Endothelial cell of umbilical vein (primary cell): ENCODE data around the gene PRKX. TPM values are rescaled to one million over a fixed set of nuclear protein-coding genes. Genes with fewer than 3 reads are reported as not detected.
"Not testable (repeated sequence)": the region's sequence is repeated elsewhere in the genome, so short reads cannot be mapped to it uniquely, and the experiment has no call there.

ENCODE experiments used
- BruUV-seq: library from RNA; stranded (reverse); fragments of 400-500 nt; replicated peaks from 2 replicates; lab custom pipeline; 2021; lab: Mats Ljungman, UMichigan
- CTCF ChIA-PET: fragments of 300-600, 350-600 bp; sonication (Branson Sonifier 250); formaldehyde crosslinking; loops from one replicate; lab custom pipeline; 2021; ENCODE audit warnings: antibody characterized with exemption, inconsistent platforms; lab: Charles Lee
- POLR2A ChIA-PET: fragments of 300-600, 350-600 bp; sonication (Branson Sonifier 250); formaldehyde crosslinking; loops from one replicate; lab custom pipeline; 2021; ENCODE audit warnings: antibody characterized with exemption, inconsistent platforms; lab: Charles Lee
- DNase-seq: peaks from one replicate; pipeline ENCODE4 v3.0.0-alpha.2; 2011; ENCODE audit warnings: low read depth, low spot score
- FAIRE-seq: peaks from 2 replicates; lab custom pipeline; 2011; peaks lifted over from hg19 to GRCh38; lab: Jason Lieb, UNC
- H2AFZ ChIP-seq: 2 replicates; pipeline ENCODE4 v1.6.0; 2012; ENCODE audit warnings: low read depth, low read length, control low read depth, inconsistent platforms
- H3K27ac ChIP-seq: 2 replicates; pipeline ENCODE4 v1.5.1; 2011; ENCODE audit warnings: low read depth, mild to moderate bottlenecking, control low read depth, low read length, moderate library complexity; ENCODE audit not compliant: insufficient read depth
- H3K27me3 ChIP-seq, 2 experiments: 2 replicates each; pipeline versions ENCODE4 v1.6.0 to v1.6.1; 2011; ENCODE audit warnings: low read length in 2 of 2, mixed read lengths in 1 of 2; ENCODE audit not compliant: control insufficient read depth in 2 of 2, insufficient read depth in 2 of 2
- H3K36me3 ChIP-seq, 2 experiments: 2 replicates in 1 of 2; 3 replicates in 1 of 2; pipeline ENCODE4 v1.5.1; 2011; ENCODE audit warnings: low read length in 2 of 2, mild to moderate bottlenecking in 1 of 2, moderate library complexity in 1 of 2; ENCODE audit not compliant: control insufficient read depth in 2 of 2, insufficient read depth in 2 of 2; ENCODE audit errors: extremely low read depth in 1 of 2
- H3K4me1 ChIP-seq: 3 replicates; pipeline ENCODE4 v1.5.1; 2011; ENCODE audit warnings: mild to moderate bottlenecking, low read length; ENCODE audit not compliant: control insufficient read depth, insufficient read depth; ENCODE audit errors: extremely low read depth
- H3K4me2 ChIP-seq: 2 replicates; pipeline ENCODE4 v1.6.1; 2011; ENCODE audit warnings: low read length, control low read depth, mixed read lengths; ENCODE audit not compliant: insufficient read depth
- H3K4me3 ChIP-seq, 3 experiments: fragments of 200-600 bp in 1 of 3; sonication (generic), shearing (Covaris generic) in 1 of 3; replicated peaks in 1 of 3; 2 replicates each; pipeline ENCODE4 v1.5.1; 2011 to 2016; ENCODE audit warnings: control low read depth in 3 of 3, low read length in 3 of 3, mild to moderate bottlenecking in 2 of 3, inconsistent platforms in 1 of 3, low read depth in 1 of 3, moderate library complexity in 1 of 3; ENCODE audit not compliant: insufficient read depth in 1 of 3
- H3K79me2 ChIP-seq: 2 replicates; pipeline ENCODE4 v1.6.0; 2012; ENCODE audit warnings: low read length, inconsistent platforms; ENCODE audit not compliant: control insufficient read depth, insufficient read depth
- H3K9ac ChIP-seq: replicated peaks from 2 replicates; pipeline ENCODE3; 2011; ENCODE audit warnings: low read length, control low read depth; ENCODE audit not compliant: insufficient read depth; ENCODE audit errors: extremely low read depth
- H3K9me1 ChIP-seq: replicated peaks from 3 replicates; pipeline ENCODE4 v1.6.0; 2011; ENCODE audit warnings: mild to moderate bottlenecking, low read length; ENCODE audit not compliant: control insufficient read depth, insufficient read depth; ENCODE audit errors: extremely low read depth
- H3K9me3 ChIP-seq: replicated peaks from 2 replicates; pipeline ENCODE4 v1.5.1; 2012; ENCODE audit warnings: low read length, inconsistent platforms; ENCODE audit not compliant: control insufficient read depth, insufficient read depth
- H4K20me1 ChIP-seq: replicated peaks from 2 replicates; pipeline ENCODE3; 2011; ENCODE audit warnings: mild to moderate bottlenecking, low read length; ENCODE audit not compliant: control insufficient read depth, insufficient read depth; ENCODE audit errors: extremely low read depth
- CTCF ChIP-seq, 2 donors: IDR thresholded peaks; 1 replicate in 1 of 2; 2 replicates in 1 of 2; pipeline ENCODE4 v1.5.1; 2011; ENCODE audit warnings: low read length in 2 of 2, mild to moderate bottlenecking in 2 of 2, moderate library complexity in 2 of 2, control low read depth in 1 of 2, inconsistent platforms in 1 of 2, low read depth in 1 of 2; ENCODE audit not compliant: insufficient read depth in 1 of 2; ENCODE audit errors: extremely low read depth in 1 of 2
- FOS ChIP-seq: IDR thresholded peaks from 2 replicates; pipeline ENCODE4 v1.6.1; 2011; ENCODE audit warnings: mild to moderate bottlenecking, low read length, moderate library complexity, borderline replicate concordance; ENCODE audit not compliant: insufficient read depth
- GATA2 ChIP-seq: IDR thresholded peaks from 2 replicates; pipeline ENCODE4 v1.7.0; 2011; ENCODE audit warnings: low read depth, mild to moderate bottlenecking, moderate library complexity, mixed read lengths, low read length; ENCODE audit not compliant: insufficient read length, insufficient read depth
- JUN ChIP-seq: IDR thresholded peaks from 2 replicates; pipeline ENCODE4 v1.6.1; 2011; ENCODE audit warnings: borderline replicate concordance, low read depth; ENCODE audit not compliant: insufficient read length, insufficient read depth
- MYC ChIP-seq: IDR thresholded peaks from one replicate; pipeline ENCODE4 v1.6.1; 2011; ENCODE audit warnings: mild to moderate bottlenecking, low read depth, low read length
- POLR2A ChIP-seq: IDR thresholded peaks from 2 replicates; pipeline ENCODE4 v1.6.1; 2012; ENCODE audit warnings: low read depth, mild to moderate bottlenecking, control low read depth, low read length
- POLR2AphosphoS5 ChIP-seq: IDR thresholded peaks from 2 replicates; pipeline ENCODE4 v1.6.1; 2012; ENCODE audit warnings: low read depth, mild to moderate bottlenecking, control low read depth, low read length, moderate library complexity; ENCODE audit not compliant: insufficient read depth
- dilution Hi-C: fragments of 300-500 bp; cut with MboI; formaldehyde crosslinking; loops from one replicate; pipeline ENCODE4 v1.15.0; 2019; ENCODE audit warnings: low sequenced_read_pairs; ENCODE audit not compliant: extremely low pct_ligation_motif_present
- intact Hi-C: fragments of 100-400 bp; cut with micrococcal nuclease; formaldehyde crosslinking; loops from one replicate; pipeline ENCODE4 v1.10.0; 2022
- polyA plus RNA-seq, 4 experiments: library from polyadenylated mRNA; depleted of rRNA in 3 of 4; stranded (reverse) in 3 of 4; unstranded in 1 of 4; fragments of >200 nt; gene quantifications; 2 replicates each; pipeline versions ENCODE4 v1.2.1 to v1.2.3, GENCODE V29; 2011 to 2012; ENCODE audit warnings: missing spikeins in 1 of 4
- total RNA-seq: library from RNA; stranded (reverse); gene quantifications from 2 replicates; pipeline ENCODE4 v1.2.3, GENCODE V29; 2021
- TF ChIP-seq, protein P1 (sequence below): IDR thresholded peaks from 2 replicates; pipeline ENCODE4 v1.6.1; 2011; ENCODE audit not compliant: insufficient read depth, insufficient read length

Gene PRKX
- total and polyA plus RNA-seq, 2 donors (not counting 3 experiments of a cell fraction or from before 2014, with no cell fraction given): 11.2 to 27.5 TPM

GRCh38 chrX:3639858-3640631 lies 73.4 kb downstream of the PRKX start:
- H3K9me3 ChIP-seq, H3K9ac ChIP-seq, POLR2A ChIA-PET, H3K79me2 ChIP-seq, H3K27ac ChIP-seq, dilution Hi-C loops, H3K4me3 ChIP-seq, H2AFZ ChIP-seq, H3K27me3 ChIP-seq, H3K4me2 ChIP-seq, H3K36me3 ChIP-seq, DNase-seq, H3K4me1 ChIP-seq, BruUV-seq, H4K20me1 ChIP-seq, H3K9me1 ChIP-seq: not testable (repeated sequence)
- CTCF ChIA-PET: interaction anchor here (1.6 kb wide), 1 partner anchor 12 kb away, joined by 3 read pairs; no protein-coding TSS in a partner anchor
- peak; percentile 99 for FAIRE-seq
- intact Hi-C loops: loop anchor here (2.0 to 10.0 kb wide), 2 partner anchors 521 to 755 kb away; no protein-coding TSS in a partner anchor

GRCh38 chrX:3639236-3639635 lies 74.2 kb downstream of the PRKX start:
- no peak for FAIRE-seq

More at GRCh38 chrX:3639236-3639635, 74.2 kb downstream of the PRKX start:
- Histone ChIP-seq H3K4me1 (no peaks in the 10 kb centered on the region), H3K79me2 (no peaks in the 10 kb centered on the region), H3K27ac (no peak overlapping the region), H3K9me3 (no peaks in the 10 kb centered on the region), H3K4me3 (no peak overlapping the region), H3K4me2 (no peak overlapping the region), H3K9ac (no peak overlapping the region), H3K9me1 (no peaks in the 10 kb centered on the region), H3K36me3 (no peaks in the 10 kb centered on the region), H3K27me3 (no peaks in the 10 kb centered on the region), H4K20me1 (no peaks in the 10 kb centered on the region), H2AFZ (no peak overlapping the region)
- no TSS peak for BruUV-seq
- TF ChIP-seq FOS: no peak
- TF ChIP-seq MYC: no peak
- no peak for TF ChIP-seq POLR2AphosphoS5
- TF ChIP-seq, protein P1, sequence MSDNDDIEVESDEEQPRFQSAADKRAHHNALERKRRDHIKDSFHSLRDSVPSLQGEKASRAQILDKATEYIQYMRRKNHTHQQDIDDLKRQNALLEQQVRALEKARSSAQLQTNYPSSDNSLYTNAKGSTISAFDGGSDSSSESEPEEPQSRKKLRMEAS: no peak
- TF ChIP-seq POLR2A: no peak
- no peak for TF ChIP-seq JUN
- TF ChIP-seq CTCF (IDR thresholded peaks at IDR 0.05; ENCODE audit: extremely low read depth in 1 of 2, insufficient read depth in 1 of 2, low read depth in 1 of 2, low read length in 2 of 2): no peak
- no peak for TF ChIP-seq GATA2
- ChIA-PET CTCF (interaction anchor here (1.6 kb wide), 1 partner anchor 13 kb away, joined by 3 read pairs; no protein-coding TSS in a partner anchor), POLR2A (no interaction called here)
- dilution Hi-C loops: no loop called here
- DNase-seq: no peak
- intact Hi-C loops: loop anchor here (2.0 to 10.0 kb wide), 2 partner anchors 520 to 754 kb away; no protein-coding TSS in a partner anchor
